Measurements from ENCODE around the gene SLC25A39. TPM values are rescaled to one million over a fixed set of nuclear protein-coding genes. Genes with fewer than 3 reads are reported as not detected.
"Not testable (repeated sequence)": the region's sequence is repeated elsewhere in the genome, so short reads cannot be mapped to it uniquely, and the experiment has no call there.

Gene SLC25A39
- 65.6 and 89.0 TPM in 2 replicates for total RNA-seq (2014; rRNA removed; shearing (Covaris generic))

GRCh38 chr17:44324571-44325275, at the start of gene SLC25A39:
Gene SLC25A39, minus strand, starts transcription at chr17:44324823. Its CDS starts 1,261 bp downstream, at chr17:44323562.
- peak; percentile 92 for DNase-seq (ENCODE audit: low read depth)

- DNase-seq (ENCODE audit: low read depth), result no peak
These were observed 47.4 kb upstream of the SLC25A39 start for GRCh38 chr17:44372036-44372435.

GRCh38 chr17:44369414-44370023, 44.9 kb upstream of the SLC25A39 start:
- not testable (repeated sequence) for DNase-seq (ENCODE audit: low read depth)

GRCh38 chr17:44368391-44369243, 44.0 kb upstream of the SLC25A39 start:
- DNase-seq (ENCODE audit: low read depth), result not testable (repeated sequence)

GRCh38 chr17:44367231-44367979, 42.8 kb upstream of the SLC25A39 start:
- DNase-seq (ENCODE audit: low read depth), result no peak

- not testable (repeated sequence) for DNase-seq (ENCODE audit: low read depth)
These were observed 40.4 kb upstream of the SLC25A39 start for GRCh38 chr17:44365051-44365450.

GRCh38 chr17:44363613-44364159, 39.1 kb upstream of the SLC25A39 start, which contains the start of gene FAM171A2:
Gene FAM171A2, minus strand, starts transcription at chr17:44363853. Its CDS starts 139 bp downstream, at chr17:44363714.
- peak; percentile 67 for DNase-seq (ENCODE audit: low read depth)

GRCh38 chr17:44362949-44363612, 38.5 kb upstream of the SLC25A39 start:
- no peak for DNase-seq (ENCODE audit: low read depth)

GRCh38 chr17:44362459-44362948, 37.9 kb upstream of the SLC25A39 start:
- no peak for DNase-seq (ENCODE audit: low read depth)

GRCh38 chr17:44361292-44362260, 37.0 kb upstream of the SLC25A39 start:
- DNase-seq (ENCODE audit: low read depth), result no peak

- no peak for DNase-seq (ENCODE audit: low read depth)
These were observed 36.2 kb upstream of the SLC25A39 start for GRCh38 chr17:44360826-44361225.

- no peak for DNase-seq (ENCODE audit: low read depth)
These were observed 35.5 kb upstream of the SLC25A39 start for GRCh38 chr17:44360144-44360533.

GRCh38 chr17:44359458-44360143, 35.0 kb upstream of the SLC25A39 start:
- no peak for DNase-seq (ENCODE audit: low read depth)

GRCh38 chr17:44359006-44359405, 34.4 kb upstream of the SLC25A39 start:
- no peak for DNase-seq (ENCODE audit: low read depth)

GRCh38 chr17:44358066-44358465, 33.4 kb upstream of the SLC25A39 start:
- DNase-seq (ENCODE audit: low read depth), result no peak

- DNase-seq (ENCODE audit: low read depth), result no peak
These were observed 31.6 kb upstream of the SLC25A39 start for GRCh38 chr17:44356241-44356640.

- no peak for DNase-seq (ENCODE audit: low read depth)
These were observed 31.0 kb upstream of the SLC25A39 start for GRCh38 chr17:44355642-44356099.

Data from Daoy (cell line).